T-cell (primary cell): ENCODE results near the gene XCL2. TPM values are rescaled to one million over a fixed set of nuclear protein-coding genes. Genes with fewer than 3 reads are reported as not detected.

Experiments used
- ATAC-seq, 4 experiments: fragments of 200-7000 bp in 3 of 4; fragments of 150-1000 bp in 1 of 4; cut with Tn5 transposase; replicated peaks in 1 of 4; 1 replicate in 3 of 4; 2 replicates in 1 of 4; pipeline ENCODE4 v1.10.0; 2021; ENCODE audit warnings: moderate library complexity in 3 of 4, mild to moderate bottlenecking in 2 of 4, moderate number of reproducible peaks in 1 of 4
- CTCF ChIA-PET, 2 donors: fragments of 300-600 bp; sonication (Branson Sonifier 250); formaldehyde crosslinking; loops; one replicate each; lab custom pipeline; 2022; ENCODE audit warnings: antibody characterized with exemption in 2 of 2; lab: Charles Lee
- POLR2A ChIA-PET, 2 donors: fragments of 300-600 bp; sonication (Branson Sonifier 250); formaldehyde crosslinking; loops; one replicate each; lab custom pipeline; 2022; ENCODE audit warnings: antibody characterized with exemption in 2 of 2; lab: Charles Lee
- DNase-seq, 35 experiments: peaks; one replicate each; pipeline versions ENCODE4 v3.0.0 to v3.0.0-alpha.2; 2013 to 2023
- H3K27ac ChIP-seq: one replicate; pipeline ENCODE4 v1.5.1; 2013; ENCODE audit warnings: low read length
- H3K27me3 ChIP-seq, 2 experiments: replicated peaks in 1 of 2; 1 replicate in 1 of 2; 2 replicates in 1 of 2; pipeline versions ENCODE4 v1.6.1 to v1.7.0; 2013; ENCODE audit warnings: low read length in 1 of 2, mixed read lengths in 1 of 2; ENCODE audit not compliant: control insufficient read depth in 2 of 2, insufficient read depth in 2 of 2; ENCODE audit errors: extremely low read depth in 1 of 2
- H3K36me3 ChIP-seq, 2 donors: 1 replicate in 1 of 2; 2 replicates in 1 of 2; pipeline versions ENCODE4 v1.6.1 to v1.7.0; 2013; ENCODE audit warnings: low read length in 1 of 2; ENCODE audit not compliant: control insufficient read depth in 2 of 2, insufficient read depth in 1 of 2; ENCODE audit errors: extremely low read depth in 1 of 2
- H3K4me1 ChIP-seq, 2 experiments: 1 replicate in 1 of 2; 2 replicates in 1 of 2; pipeline versions ENCODE4 v1.6.1 to v1.7.0; 2013; ENCODE audit warnings: low read length in 2 of 2, mixed read lengths in 1 of 2; ENCODE audit not compliant: insufficient read depth in 2 of 2, control insufficient read depth in 1 of 2; ENCODE audit errors: extremely low read depth in 1 of 2
- H3K4me3 ChIP-seq, 2 donors: 1 replicate in 1 of 2; 2 replicates in 1 of 2; pipeline versions ENCODE4 v1.5.1 to v1.7.0; 2013; ENCODE audit warnings: mild to moderate bottlenecking in 2 of 2, low read length in 1 of 2, moderate library complexity in 1 of 2; ENCODE audit not compliant: control insufficient read depth in 1 of 2; ENCODE audit errors: extremely low read depth in 1 of 2
- H3K9me3 ChIP-seq: 2 replicates; pipeline ENCODE4 v1.7.0; 2013
- H3K27ac Mint-ChIP-seq, 2 donors: one replicate each; pipeline ENCODE4 v1.8.0; 2020 to 2021; ENCODE audit warnings: mild to moderate bottlenecking in 2 of 2, mixed read lengths in 2 of 2
- H3K27me3 Mint-ChIP-seq, 2 donors: one replicate each; pipeline ENCODE4 v1.8.0; 2021 to 2022; ENCODE audit warnings: mixed read lengths in 2 of 2
- H3K36me3 Mint-ChIP-seq: one replicate; pipeline ENCODE4 v1.8.0; 2021; ENCODE audit warnings: mixed read lengths
- H3K4me1 Mint-ChIP-seq, 3 donors: one replicate each; pipeline ENCODE4 v1.8.0; 2020 to 2022; ENCODE audit warnings: mixed read lengths in 3 of 3, mild to moderate bottlenecking in 1 of 3
- H3K4me3 Mint-ChIP-seq, 3 donors: one replicate each; pipeline ENCODE4 v1.8.0; 2020 to 2022; ENCODE audit warnings: mild to moderate bottlenecking in 3 of 3, mixed read lengths in 3 of 3, moderate library complexity in 3 of 3
- H3K9me3 Mint-ChIP-seq, 3 donors: one replicate each; pipeline ENCODE4 v1.8.0; 2020 to 2022; ENCODE audit warnings: mixed read lengths in 3 of 3
- WGBS: methylation state at CpG from one replicate; pipeline ENCODE4 v1.1.5; 2013; ENCODE audit warnings: missing lambda C conversion rate; ENCODE audit not compliant: insufficient coverage; 5-methylcytosine and 5-hydroxymethylcytosine counted together
- total RNA-seq, 35 experiments: library from RNA in 6 of 35; stranded (reverse) in 6 of 35; fragments of 120-200 nt in 1 of 35; gene quantifications; one replicate each; pipeline versions ENCODE4 v1.2.1 to v1.2.4 and lab custom pipeline; 2013 to 2026

The XCL2 gene
- total RNA-seq, 5 donors from 2014 or later (not counting 1 experiment from before 2014, with no cell fraction given), result 1.7 to 10.8 (median 4.7) TPM

DNA sequence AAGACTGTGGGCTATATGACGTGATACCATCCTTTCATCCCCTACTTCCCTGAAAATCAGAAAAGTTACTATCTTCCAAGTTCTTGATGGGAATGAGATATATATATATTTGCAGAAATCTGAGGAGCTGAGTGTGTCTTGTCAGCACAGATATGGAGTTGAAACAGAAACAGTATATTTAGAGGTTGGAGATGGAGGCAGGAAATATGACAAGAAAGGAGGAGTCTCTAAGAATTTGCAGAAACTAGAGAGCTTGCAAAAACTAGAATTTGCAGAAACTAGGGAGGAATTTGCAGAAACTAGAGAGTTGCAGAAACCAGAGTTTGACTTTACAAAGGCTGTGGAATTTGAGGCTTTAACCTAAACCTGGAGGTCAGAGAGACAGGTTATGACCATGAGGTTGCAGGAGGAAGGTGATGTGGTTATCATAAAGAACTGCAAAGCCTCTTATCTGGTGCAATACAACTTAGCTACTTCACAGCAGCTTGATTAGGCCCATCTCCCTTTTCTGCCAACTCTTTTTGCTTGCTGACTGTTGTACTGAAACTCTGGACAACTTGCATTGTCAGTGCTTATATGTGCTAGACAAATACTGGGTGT is 22.3 kb downstream of the XCL2 start:
- H3K27me3 ChIP-seq, result no peaks in the 10 kb centered on the region
- no peaks in the 10 kb centered on the region for H3K36me3 ChIP-seq
- CTCF ChIA-PET, result interaction anchor here (0.5 to 0.9 kb wide), 2 partner anchors 82 to 1541 kb away, joined by 3 read pairs; no protein-coding TSS in a partner anchor
- no CpG with 5 or more reads among the region's 1 CpG for WGBS
- Mint-ChIP-seq H3K27me3 (no peaks in the 10 kb centered on the region), H3K9me3 (peaks cover 4 to 15% (median 7%) of the 10 kb centered on the region in 3 donors), H3K27ac (peak overlapping the region; percentile 90 to 95), H3K4me1 (peaks cover 47 to 64% (median 54%) of the 10 kb centered on the region in 3 donors), H3K36me3 (peaks cover 10% of the 10 kb centered on the region), H3K4me3 (peak overlapping the region; percentile 1 to 78 (median 2))
- H3K4me3 ChIP-seq, result no peak overlapping the region
- peak overlapping the region; percentile 61 for H3K27ac ChIP-seq
- DNase-seq (peak in 1 of 35 experiments; percentile 41), ATAC-seq (peak; percentile 61 to 72 (median 65))
- H3K9me3 ChIP-seq, result no peaks in the 10 kb centered on the region
- peaks cover 35 to 42% of the 10 kb centered on the region in 2 experiments for H3K4me1 ChIP-seq
- POLR2A ChIA-PET, result no interaction called here

DNA sequence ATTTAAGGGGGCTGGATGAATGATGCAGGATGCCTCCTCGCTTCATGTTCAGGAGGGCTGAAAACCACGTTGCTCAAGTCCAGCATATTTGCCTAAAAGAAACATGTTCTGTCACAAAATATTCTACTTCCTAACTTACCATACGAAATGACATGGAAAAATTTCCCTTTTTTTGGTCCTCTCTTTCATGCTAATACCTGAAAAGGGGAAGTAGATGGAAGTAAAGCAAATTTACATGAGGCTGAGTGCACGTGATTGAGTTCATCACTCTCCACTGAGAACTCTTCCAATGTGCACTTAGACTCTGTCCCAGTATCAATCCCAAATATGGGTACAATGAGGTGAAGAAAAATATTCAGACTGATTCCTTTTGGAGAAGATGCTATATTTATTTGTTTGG is 23.0 kb downstream of the XCL2 start:
- peak overlapping the region; percentile 90 to 95 for H3K27ac Mint-ChIP-seq
- H3K27ac ChIP-seq, result peak overlapping the region; percentile 61

DNA sequence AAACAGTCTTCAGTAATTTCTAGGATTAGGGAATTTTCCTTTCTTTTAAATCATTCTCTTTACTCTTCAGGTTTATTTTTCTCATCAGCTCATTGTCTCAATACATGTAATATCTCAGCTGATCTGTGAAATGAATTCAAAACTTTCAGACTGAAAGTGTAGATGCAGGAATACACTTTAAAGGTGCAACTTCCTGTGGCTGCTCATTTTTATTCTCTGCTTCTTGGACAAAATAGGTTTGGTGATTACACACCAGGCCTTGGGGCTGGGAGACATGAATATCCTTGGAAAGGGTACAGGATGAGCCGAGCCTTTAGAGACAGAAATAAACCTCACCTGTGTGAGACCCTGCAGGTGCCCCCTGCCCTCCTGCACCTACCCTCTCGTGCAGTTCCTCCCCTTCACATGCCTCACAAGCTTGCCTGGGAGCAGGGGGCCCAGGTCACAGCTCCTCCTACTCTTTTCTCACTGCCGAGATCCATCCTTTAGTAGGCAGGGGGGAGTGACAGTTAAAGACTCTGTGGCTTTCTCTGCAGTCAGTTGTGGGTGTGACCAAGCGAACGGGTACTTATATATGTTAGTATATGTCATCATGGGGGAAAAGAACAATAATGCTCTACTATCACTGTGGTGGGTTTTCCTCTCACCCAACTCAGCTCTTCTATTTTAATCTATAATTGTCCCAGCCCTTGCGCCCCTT is 23.6 kb downstream of the XCL2 start:
- peak overlapping the region in 1 of 2 donors; percentile 25 for H3K4me3 ChIP-seq
- peak overlapping the region; percentile 61 for H3K27ac ChIP-seq
- peak overlapping the region; percentile 90 to 95 for H3K27ac Mint-ChIP-seq
- no peaks in the 10 kb centered on the region for H3K27me3 ChIP-seq
- peak; percentile 62 to 85 (median 77) for ATAC-seq
- POLR2A ChIA-PET, result no interaction called here
- CTCF ChIA-PET, result interaction anchor here in 1 of 2 donors (0.9 kb wide), 1 partner anchor 15 kb away, joined by 7 read pairs; no protein-coding TSS in a partner anchor
- peaks cover 54 to 69% (median 61%) of the 10 kb centered on the region in 3 donors for H3K4me1 Mint-ChIP-seq
- peak overlapping the region; percentile 39 to 78 (median 41) for H3K4me3 Mint-ChIP-seq
- H3K4me1 ChIP-seq, result peaks cover 37 to 42% of the 10 kb centered on the region in 2 experiments
- no peaks in the 10 kb centered on the region for H3K36me3 ChIP-seq
- peak in 28 of 35 experiments; percentile 15 to 71 (median 42) for DNase-seq
- H3K36me3 Mint-ChIP-seq, result peaks cover 10% of the 10 kb centered on the region
- no peaks in the 10 kb centered on the region for H3K27me3 Mint-ChIP-seq
- H3K9me3 ChIP-seq, result no peaks in the 10 kb centered on the region
- WGBS, result no CpG with 5 or more reads among the region's 6 CpGs
- H3K9me3 Mint-ChIP-seq, result peaks cover 4 to 15% (median 7%) of the 10 kb centered on the region in 3 donors

More for the DNA sequence above, 23.0 kb downstream of the XCL2 start:
- CTCF ChIA-PET, result no interaction called here
- ATAC-seq (peak in 1 of 4 experiments; percentile 12), DNase-seq (no peak)
- no peaks in the 10 kb centered on the region for H3K27me3 Mint-ChIP-seq
- peaks cover 4 to 15% (median 7%) of the 10 kb centered on the region in 3 donors for H3K9me3 Mint-ChIP-seq
- H3K4me1 Mint-ChIP-seq, result peaks cover 49 to 64% (median 56%) of the 10 kb centered on the region in 3 donors
- Histone ChIP-seq H3K36me3 (no peaks in the 10 kb centered on the region), H3K4me3 (no peak overlapping the region), H3K9me3 (no peaks in the 10 kb centered on the region), H3K27me3 (no peaks in the 10 kb centered on the region), H3K4me1 (peaks cover 35 to 42% of the 10 kb centered on the region in 2 experiments)
- no CpG with 5 or more reads among the region's 4 CpGs for WGBS
- H3K4me3 Mint-ChIP-seq, result peak overlapping the region in 2 of 3 donors; percentile 39 to 78
- POLR2A ChIA-PET, result no interaction called here
- peaks cover 10% of the 10 kb centered on the region for H3K36me3 Mint-ChIP-seq

DNA sequence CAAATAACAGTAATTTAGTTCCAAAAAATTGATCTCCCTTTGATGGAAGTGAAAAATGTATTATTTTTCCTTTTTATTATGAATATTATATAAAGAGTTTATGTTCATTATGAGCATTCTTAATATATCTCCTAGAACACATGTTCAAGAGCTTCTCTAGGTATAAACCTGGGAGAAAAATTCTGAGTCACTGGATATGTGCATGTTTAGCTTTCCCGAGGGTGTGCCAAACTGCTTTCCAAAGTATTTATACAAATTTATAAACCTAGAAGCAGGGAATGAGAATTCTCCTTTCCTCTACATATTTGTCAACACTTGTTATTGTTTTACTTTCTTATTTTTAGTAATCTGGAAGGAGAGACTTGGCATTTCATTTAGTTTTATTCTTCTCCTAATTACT is 25.0 kb downstream of the XCL2 start:
- ATAC-seq (no peak), DNase-seq (no peak)
- H3K27me3 ChIP-seq, result no peaks in the 10 kb centered on the region
- Mint-ChIP-seq H3K4me1 (peaks cover 68 to 77% (median 70%) of the 10 kb centered on the region in 3 donors), H3K27ac (no peak overlapping the region), H3K27me3 (no peaks in the 10 kb centered on the region), H3K36me3 (peaks cover 6% of the 10 kb centered on the region), H3K9me3 (peaks cover 2 to 7% (median 6%) of the 10 kb centered on the region in 3 donors), H3K4me3 (no peak overlapping the region)
- no peak overlapping the region for H3K4me3 ChIP-seq
- ChIA-PET CTCF (no interaction called here), POLR2A (no interaction called here)
- H3K27ac ChIP-seq, result peak overlapping the region; percentile 61
- WGBS, result no CpG with 5 or more reads among the region's 1 CpG
- no peaks in the 10 kb centered on the region for H3K36me3 ChIP-seq
- H3K9me3 ChIP-seq, result no peaks in the 10 kb centered on the region
- peaks cover 51% of the 10 kb centered on the region in 2 experiments for H3K4me1 ChIP-seq

DNA sequence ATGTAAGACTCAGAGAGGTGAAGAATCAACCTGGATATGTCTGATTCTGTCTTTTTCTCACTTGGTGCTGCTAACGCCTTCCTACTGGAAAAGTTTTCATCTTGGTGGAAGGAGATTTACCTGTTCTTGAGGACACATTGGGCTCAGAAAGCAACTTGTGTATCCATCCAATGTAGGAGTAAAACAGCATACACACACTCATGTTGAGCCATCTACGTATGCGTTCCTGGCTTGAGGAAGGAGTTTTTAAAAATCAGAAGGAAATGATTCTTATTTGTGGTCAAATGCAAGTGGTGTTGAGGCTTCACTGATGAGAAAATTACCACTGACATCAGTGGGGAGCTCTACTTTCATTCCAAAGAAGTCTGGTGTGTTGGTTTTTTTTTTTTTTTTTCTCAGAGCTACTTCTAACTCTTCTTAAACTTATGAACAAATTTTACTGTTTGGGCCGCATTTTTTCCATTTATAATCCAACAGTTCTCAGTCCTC is 25.6 kb downstream of the XCL2 start:
- Mint-ChIP-seq H3K4me1 (peaks cover 74 to 77% (median 74%) of the 10 kb centered on the region in 3 donors), H3K4me3 (no peak overlapping the region), H3K27ac (peak overlapping the region; percentile 33 to 50), H3K27me3 (no peaks in the 10 kb centered on the region), H3K36me3 (peaks cover 3% of the 10 kb centered on the region), H3K9me3 (peaks cover 0 to 4% (median 4%) of the 10 kb centered on the region in 3 donors)
- no peak overlapping the region for H3K4me3 ChIP-seq
- H3K4me1 ChIP-seq, result peaks cover 53 to 56% of the 10 kb centered on the region in 2 experiments
- ATAC-seq (no peak), DNase-seq (peak in 1 of 35 experiments; percentile 35)
- POLR2A ChIA-PET, result interaction anchor here in 1 of 2 donors (0.6 kb wide), 2 partner anchors 14 to 1525 kb away, joined by 3 read pairs; no protein-coding TSS in a partner anchor
- CTCF ChIA-PET, result interaction anchor here in 1 of 2 donors (0.8 kb wide), 1 partner anchor 9 kb away, joined by 3 read pairs; no protein-coding TSS in a partner anchor
- no peaks in the 10 kb centered on the region for H3K36me3 ChIP-seq
- WGBS, result no CpG with 5 or more reads among the region's 4 CpGs
- no peak overlapping the region for H3K27ac ChIP-seq
- no peaks in the 10 kb centered on the region for H3K27me3 ChIP-seq
- no peaks in the 10 kb centered on the region for H3K9me3 ChIP-seq

DNA sequence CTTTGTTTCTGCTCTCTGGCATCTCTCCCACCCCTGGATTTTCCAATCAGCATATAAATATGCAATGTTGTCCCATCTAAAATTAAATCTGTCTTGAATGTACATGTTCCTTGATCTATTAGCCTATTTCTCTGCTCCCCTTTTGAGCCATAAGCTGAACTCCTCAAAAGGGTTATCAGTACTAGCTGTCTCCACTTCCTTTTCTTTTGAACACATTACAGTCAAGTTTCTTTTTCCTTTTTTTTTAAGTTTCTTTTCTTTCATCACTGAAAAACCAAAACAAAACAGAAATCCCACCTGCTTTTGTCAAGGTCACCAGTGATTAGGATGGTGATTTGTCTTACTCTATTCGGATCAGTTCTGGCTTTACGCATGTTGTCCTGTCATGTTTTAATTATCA is 29.3 kb downstream of the XCL2 start:
- Histone ChIP-seq H3K36me3 (no peaks in the 10 kb centered on the region), H3K4me1 (peaks cover 29 to 57% of the 10 kb centered on the region in 2 experiments), H3K27ac (peak overlapping the region; percentile 70), H3K27me3 (no peaks in the 10 kb centered on the region), H3K4me3 (no peak overlapping the region), H3K9me3 (no peaks in the 10 kb centered on the region)
- ChIA-PET POLR2A (interaction anchor here in 1 of 2 donors (0.6 kb wide), 1 partner anchor 691 kb away, joined by 3 read pairs; no protein-coding TSS in a partner anchor), CTCF (interaction anchor here in 1 of 2 donors (0.6 kb wide), 1 partner anchor 86 kb away, joined by 4 read pairs; no protein-coding TSS in a partner anchor)
- peaks cover 73 to 74% (median 73%) of the 10 kb centered on the region in 3 donors for H3K4me1 Mint-ChIP-seq
- no peaks in the 10 kb centered on the region for H3K27me3 Mint-ChIP-seq
- DNase-seq (peak in 1 of 35 experiments; percentile 29), ATAC-seq (peak in 2 of 4 experiments; percentile 21 to 41)
- no peaks in the 10 kb centered on the region for H3K36me3 Mint-ChIP-seq
- H3K27ac Mint-ChIP-seq, result peak overlapping the region; percentile 91 to 94
- H3K4me3 Mint-ChIP-seq, result peak overlapping the region; percentile 31 to 65 (median 50)
- no CpG with 5 or more reads among the region's 2 CpGs for WGBS
- H3K9me3 Mint-ChIP-seq, result no peaks in the 10 kb centered on the region
